ENCODE measurements around the gene BMPER. TPM values are rescaled to one million over a fixed set of nuclear protein-coding genes. Genes with fewer than 3 reads are reported as not detected.

The BMPER gene
- total and polyA plus RNA-seq, 10 of the 15 experiments (the other 5 are each of a cell fraction or from before 2014, with no cell fraction given) = 0.02 to 0.08 TPM; not detected in 8

DNA sequence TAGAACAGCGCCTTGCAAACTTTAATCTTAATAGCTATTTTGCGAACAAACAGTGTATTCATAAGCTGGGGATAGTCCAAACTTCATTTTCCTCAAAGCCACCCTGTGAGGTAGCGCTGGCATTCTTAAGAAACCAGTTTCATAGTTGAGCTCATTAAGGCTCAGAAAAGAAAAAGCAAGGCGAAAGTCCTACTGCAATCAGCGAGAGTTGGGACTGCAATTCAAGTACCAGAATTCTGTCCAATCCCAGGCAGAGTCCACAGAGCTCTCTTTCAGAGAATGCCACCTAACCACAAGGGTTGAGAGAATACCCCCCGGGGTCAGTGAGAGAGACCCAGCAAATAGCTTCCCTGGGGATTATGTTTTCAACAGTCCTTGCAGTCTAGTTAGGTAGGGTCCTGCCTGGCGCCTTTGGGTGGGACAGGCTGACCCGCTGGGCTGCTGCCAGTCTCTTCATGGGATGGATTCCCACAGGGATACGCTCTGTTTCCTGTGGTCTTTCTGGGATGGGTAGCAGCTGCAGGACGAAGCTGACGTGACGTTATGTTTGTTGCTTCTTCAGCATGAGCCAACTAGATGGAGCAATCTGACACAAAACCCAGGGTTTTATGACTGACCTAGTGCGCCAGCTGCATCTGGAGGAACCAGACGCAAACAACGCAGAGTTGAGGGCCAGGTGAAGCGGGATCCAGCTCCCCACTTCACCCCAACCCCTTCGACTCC, 16.0 kb downstream of the BMPER start:
- ATAC-seq = no peak
- no TSS peak for BruUV-seq (replicated peaks)
- no peak overlapping the region for H3K27ac ChIP-seq (ENCODE audit: control insufficient read depth, insufficient read depth)
- no peak for TF ChIP-seq EP300 (IDR thresholded peaks at IDR 0.05; ENCODE audit: borderline replicate concordance in 1 of 2, control insufficient read depth in 1 of 2, low read depth in 2 of 2, low read length in 2 of 2)
- TF ChIP-seq MYB (IDR thresholded peaks at IDR 0.05; ENCODE audit: borderline replicate concordance, low read depth, low read length) = no peak
- TF ChIP-seq TARDBP (IDR thresholded peaks at IDR 0.05; ENCODE audit: borderline replicate concordance) = no peak
- TF ChIP-seq ZNF384 (IDR thresholded peaks at IDR 0.05; ENCODE audit: borderline replicate concordance, low read depth, low read length) = no peak
- no peak for TF ChIP-seq YY1 (IDR thresholded peaks at IDR 0.05; ENCODE audit: low read depth, low read length)
- TF ChIP-seq, protein P1, sequence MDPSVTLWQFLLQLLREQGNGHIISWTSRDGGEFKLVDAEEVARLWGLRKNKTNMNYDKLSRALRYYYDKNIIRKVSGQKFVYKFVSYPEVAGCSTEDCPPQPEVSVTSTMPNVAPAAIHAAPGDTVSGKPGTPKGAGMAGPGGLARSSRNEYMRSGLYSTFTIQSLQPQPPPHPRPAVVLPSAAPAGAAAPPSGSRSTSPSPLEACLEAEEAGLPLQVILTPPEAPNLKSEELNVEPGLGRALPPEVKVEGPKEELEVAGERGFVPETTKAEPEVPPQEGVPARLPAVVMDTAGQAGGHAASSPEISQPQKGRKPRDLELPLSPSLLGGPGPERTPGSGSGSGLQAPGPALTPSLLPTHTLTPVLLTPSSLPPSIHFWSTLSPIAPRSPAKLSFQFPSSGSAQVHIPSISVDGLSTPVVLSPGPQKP (IDR thresholded peaks at IDR 0.05; ENCODE audit: low read depth, low read length) = no peak
- TF ChIP-seq, protein P2, sequence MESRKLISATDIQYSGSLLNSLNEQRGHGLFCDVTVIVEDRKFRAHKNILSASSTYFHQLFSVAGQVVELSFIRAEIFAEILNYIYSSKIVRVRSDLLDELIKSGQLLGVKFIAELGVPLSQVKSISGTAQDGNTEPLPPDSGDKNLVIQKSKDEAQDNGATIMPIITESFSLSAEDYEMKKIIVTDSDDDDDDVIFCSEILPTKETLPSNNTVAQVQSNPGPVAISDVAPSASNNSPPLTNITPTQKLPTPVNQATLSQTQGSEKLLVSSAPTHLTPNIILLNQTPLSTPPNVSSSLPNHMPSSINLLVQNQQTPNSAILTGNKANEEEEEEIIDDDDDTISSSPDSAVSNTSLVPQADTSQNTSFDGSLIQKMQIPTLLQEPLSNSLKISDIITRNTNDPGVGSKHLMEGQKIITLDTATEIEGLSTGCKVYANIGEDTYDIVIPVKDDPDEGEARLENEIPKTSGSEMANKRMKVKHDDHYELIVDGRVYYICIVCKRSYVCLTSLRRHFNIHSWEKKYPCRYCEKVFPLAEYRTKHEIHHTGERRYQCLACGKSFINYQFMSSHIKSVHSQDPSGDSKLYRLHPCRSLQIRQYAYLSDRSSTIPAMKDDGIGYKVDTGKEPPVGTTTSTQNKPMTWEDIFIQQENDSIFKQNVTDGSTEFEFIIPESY (IDR thresholded peaks at IDR 0.05) = no peak
- no peak for TF ChIP-seq ZNF207 (IDR thresholded peaks at IDR 0.05; ENCODE audit: borderline replicate concordance)
- no peak for TF ChIP-seq ZSCAN29 (IDR thresholded peaks at IDR 0.05)
- TF ChIP-seq SREBF1 (IDR thresholded peaks at IDR 0.05; ENCODE audit: low read length) = no peak
- no peak for TF ChIP-seq TAF1 (IDR thresholded peaks at IDR 0.05; ENCODE audit: borderline replicate concordance, low read depth, low read length)
- no peak for TF ChIP-seq BCLAF1 (IDR thresholded peaks at IDR 0.05)
- no peak for TF ChIP-seq MTA3 (IDR thresholded peaks at IDR 0.05; ENCODE audit: borderline replicate concordance, low read length)
- no peak for TF ChIP-seq ATF7 (IDR thresholded peaks at IDR 0.05; ENCODE audit: low read depth)
- TF ChIP-seq USF1 (IDR thresholded peaks at IDR 0.05; ENCODE audit: borderline replicate concordance, extremely low read length, insufficient read depth, low read depth, low read length) = no peak

More for the DNA sequence above, 16.0 kb downstream of the BMPER start:
- no peaks in the 10 kb centered on the region for H3K4me1 ChIP-seq (ENCODE audit: control insufficient read depth, insufficient read depth, low read length)
- SMC1A ChIA-PET (ENCODE audit: uncharacterized antibody, unreplicated experiment) = interaction anchor here (0.6 to 1.1 kb wide), 2 partner anchors 11 to 171 kb away, joined by 3 to 5 read pairs; no protein-coding TSS in a partner anchor
- intact Hi-C loops (cut with micrococcal nuclease; ENCODE audit: unreplicated experiment) (no loop called here), in situ Hi-C loops (cut with MboI) (no loop called here)
- RAD21 ChIA-PET (ENCODE audit: unreplicated experiment) = no interaction called here
- H2AFZ ChIP-seq (ENCODE audit: control insufficient read depth, low read depth, low read length) = no peak overlapping the region
- CTCF ChIA-PET = interaction anchor here (1.2 to 3.2 kb wide), 3 partner anchors 11 to 29 kb away, joined by 3 to 13 read pairs (median 5); no protein-coding TSS in a partner anchor
- H3K9ac ChIP-seq (ENCODE audit: control insufficient read depth, insufficient read depth, low read length) = no peak overlapping the region
- no peak for FAIRE-seq
- H3K36me3 ChIP-seq (ENCODE audit: control insufficient read depth in 2 of 2, insufficient read depth in 2 of 2, low read length in 1 of 2) = no peaks in the 10 kb centered on the region
- no peak for DNase-seq (ENCODE audit: low read depth, low spot score)
- no peaks in the 10 kb centered on the region; a peak in 1 of 4 replicates for H3K27me3 ChIP-seq (replicated peaks in 1 of 2; ENCODE audit: control insufficient read depth in 2 of 2, insufficient read depth in 2 of 2, low read length in 1 of 2)
- H3K79me2 ChIP-seq (ENCODE audit: control insufficient read depth, insufficient read depth, low read length) = no peaks in the 10 kb centered on the region
- H3K4me3 ChIP-seq = no peak overlapping the region
- no peak overlapping the region for H3K4me2 ChIP-seq (ENCODE audit: control insufficient read depth, insufficient read depth)
- POLR2A ChIA-PET = interaction anchor here (1.2 kb wide), 1 partner anchor 9 kb away, joined by 3 read pairs; no protein-coding TSS in a partner anchor
- WGBS (ENCODE audit: insufficient coverage, insufficient replicate concordance, low lambda C conversion rate, missing lambda C conversion rate) = 26% methylated on average over 17 of the region's 17 CpGs
- no peaks in the 10 kb centered on the region for H3K9me3 ChIP-seq (replicated peaks; ENCODE audit: control insufficient read depth, insufficient read depth, low read length)
- H4K20me1 ChIP-seq (ENCODE audit: control insufficient read depth, insufficient read depth) = no peaks in the 10 kb centered on the region
